ENCODE results near the gene NDST1. TPM values are rescaled to one million over a fixed set of nuclear protein-coding genes. Genes with fewer than 3 reads are reported as not detected.

The NDST1 gene
- total RNA-seq, 1 donor from 2014 or later, result 321 TPM

DNA sequence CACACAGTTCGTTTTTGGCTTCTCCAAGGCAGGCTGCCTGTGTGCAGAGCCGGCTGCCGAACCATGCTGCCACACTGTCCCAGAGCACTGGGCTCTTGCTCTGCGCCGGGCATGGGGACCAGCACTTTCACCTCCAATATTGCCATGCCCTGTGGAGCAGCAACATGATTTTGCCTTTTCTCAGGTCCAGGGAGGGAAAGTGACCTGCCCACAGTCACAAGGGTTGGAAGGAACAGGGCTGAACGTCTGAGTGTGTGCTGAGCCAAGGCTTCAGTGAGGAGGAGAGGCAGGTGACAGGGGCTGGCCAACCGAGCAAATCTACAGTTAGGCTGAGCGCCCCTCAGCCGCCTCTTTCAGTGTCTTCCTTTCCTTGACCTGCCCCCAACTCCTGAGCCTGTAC is 98.5 kb downstream of the NDST1 start:
- Histone ChIP-seq H3K4me3 (ENCODE audit: insufficient read depth, low read depth, low read length) (no peak overlapping the region), H3K79me2 (ENCODE audit: insufficient read depth, low read length) (no peaks in the 10 kb centered on the region), H3K9ac (ENCODE audit: low read length) (no peak overlapping the region), H3K27ac (ENCODE audit: low read depth, low read length) (no peak overlapping the region), H4K20me1 (ENCODE audit: insufficient read depth, low read length) (no peaks in the 10 kb centered on the region), H3K36me3 (ENCODE audit: insufficient read depth, low read length) (no peaks in the 10 kb centered on the region), H3K4me2 (ENCODE audit: low read length) (no peak overlapping the region), H3K9me3 (ENCODE audit: insufficient read depth, low read depth, low read length) (no peaks in the 10 kb centered on the region), H3K4me1 (ENCODE audit: insufficient read depth, low read length) (no peaks in the 10 kb centered on the region), H3K27me3 (ENCODE audit: insufficient read depth, low read length) (peaks cover 2% of the 10 kb centered on the region), H2AFZ (ENCODE audit: low read depth, low read length) (no peak overlapping the region)
- no peak for TF ChIP-seq CTCF (IDR thresholded peaks at IDR 0.05; ENCODE audit: insufficient read depth, low read depth, low read length)
- no peak for TF ChIP-seq EZH2 (IDR thresholded peaks at IDR 0.05; ENCODE audit: insufficient read depth, low read length)
- H3K27me3 Mint-ChIP-seq (ENCODE audit: low read depth, unreplicated experiment), result peaks cover 26% of the 10 kb centered on the region
- FAIRE-seq (no peak), DNase-seq (ENCODE audit: low read depth) (no peak)
- no peaks in the 10 kb centered on the region for H3K36me3 Mint-ChIP-seq (ENCODE audit: low read depth, unreplicated experiment)
- H3K27ac Mint-ChIP-seq (ENCODE audit: unreplicated experiment), result no peak overlapping the region
- H3K4me1 Mint-ChIP-seq (ENCODE audit: low read depth, unreplicated experiment), result no peaks in the 10 kb centered on the region
- H3K9me3 Mint-ChIP-seq (ENCODE audit: unreplicated experiment), result no peaks in the 10 kb centered on the region
- H3K4me3 Mint-ChIP-seq (ENCODE audit: unreplicated experiment), result no peak overlapping the region

DNA sequence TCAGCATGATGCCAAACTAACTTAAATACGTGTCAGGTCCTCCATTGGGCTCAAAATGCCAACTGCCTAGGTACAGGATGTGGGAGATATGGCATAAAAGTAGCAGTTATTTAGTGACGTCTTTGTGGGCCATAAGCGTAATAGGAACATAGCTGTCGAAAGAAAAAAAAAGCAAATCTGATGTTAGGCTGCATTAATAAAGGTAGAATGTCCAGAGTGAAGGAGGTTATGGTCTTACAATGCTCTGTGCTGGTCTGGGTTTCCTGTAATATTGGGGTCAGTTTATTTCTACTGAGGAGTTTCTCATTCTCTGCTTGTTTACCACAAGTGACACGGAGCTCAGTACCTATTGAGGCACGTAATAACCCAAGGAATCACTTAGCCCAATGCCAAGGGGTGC is 99.2 kb downstream of the NDST1 start:
- no peak for TF ChIP-seq EZH2 (IDR thresholded peaks at IDR 0.05; ENCODE audit: insufficient read depth, low read length)
- TF ChIP-seq CTCF (IDR thresholded peaks at IDR 0.05; ENCODE audit: insufficient read depth, low read depth, low read length), result no peak
- DNase-seq (ENCODE audit: low read depth) (no peak), FAIRE-seq (no peak)
- H3K9ac ChIP-seq (ENCODE audit: low read length), result no peak overlapping the region
- no peak overlapping the region for H3K4me3 ChIP-seq (ENCODE audit: insufficient read depth, low read depth, low read length)
- H3K79me2 ChIP-seq (ENCODE audit: insufficient read depth, low read length), result no peaks in the 10 kb centered on the region
- H4K20me1 ChIP-seq (ENCODE audit: insufficient read depth, low read length), result no peaks in the 10 kb centered on the region
- Mint-ChIP-seq H3K4me3 (ENCODE audit: unreplicated experiment) (no peak overlapping the region), H3K27me3 (ENCODE audit: low read depth, unreplicated experiment) (peaks cover 30% of the 10 kb centered on the region), H3K27ac (ENCODE audit: unreplicated experiment) (no peak overlapping the region), H3K9me3 (ENCODE audit: unreplicated experiment) (no peaks in the 10 kb centered on the region), H3K36me3 (ENCODE audit: low read depth, unreplicated experiment) (no peaks in the 10 kb centered on the region), H3K4me1 (ENCODE audit: low read depth, unreplicated experiment) (no peaks in the 10 kb centered on the region)
- no peak overlapping the region for H2AFZ ChIP-seq (ENCODE audit: low read depth, low read length)
- no peaks in the 10 kb centered on the region for H3K9me3 ChIP-seq (ENCODE audit: insufficient read depth, low read depth, low read length)
- H3K4me1 ChIP-seq (ENCODE audit: insufficient read depth, low read length), result no peaks in the 10 kb centered on the region
- H3K4me2 ChIP-seq (ENCODE audit: low read length), result no peak overlapping the region
- H3K36me3 ChIP-seq (ENCODE audit: insufficient read depth, low read length), result no peaks in the 10 kb centered on the region
- H3K27ac ChIP-seq (ENCODE audit: low read depth, low read length), result no peak overlapping the region
- peaks cover 2% of the 10 kb centered on the region for H3K27me3 ChIP-seq (ENCODE audit: insufficient read depth, low read length)

Other genes starting within 250 kb of the NDST1 start
- gene CAMK2A, start 218.4 kb upstream of the NDST1 start, total RNA-seq, result 1.2 and 1.6 TPM in 2 replicates
- 21.4 and 23.0 TPM in 2 replicates for gene ARSI, start 205.2 kb upstream of the NDST1 start, total RNA-seq
- 36.1 and 47.5 TPM in 2 replicates for gene TCOF1, start 150.4 kb upstream of the NDST1 start, total RNA-seq
- gene CD74, start 95.2 kb upstream of the NDST1 start, total RNA-seq, result 9.1 and 15.7 TPM in 2 replicates
- 1,823 and 2,054 TPM in 2 replicates for gene RPS14, start 58.4 kb upstream of the NDST1 start, total RNA-seq
- 40.2 and 68.9 TPM in 2 replicates for gene SYNPO, start 132.5 kb downstream of the NDST1 start, total RNA-seq
- 5.5 and 9.4 TPM in 2 replicates for gene MYOZ3, start 153.1 kb downstream of the NDST1 start, total RNA-seq
- gene RBM22, start 192.9 kb downstream of the NDST1 start, total RNA-seq, result 42.0 and 47.4 TPM in 2 replicates

Data from astrocyte (in vitro differentiated cells and primary cell).